Activated CD4-positive, CD25-positive, alpha-beta regulatory T cell (primary cell): ENCODE data around the gene KLF3.

Experiments used
- DNase-seq, 4 experiments: peaks; one replicate each; lab custom pipeline; 2025; lab: John Stamatoyannopoulos, UW

Gene KLF3

DNA sequence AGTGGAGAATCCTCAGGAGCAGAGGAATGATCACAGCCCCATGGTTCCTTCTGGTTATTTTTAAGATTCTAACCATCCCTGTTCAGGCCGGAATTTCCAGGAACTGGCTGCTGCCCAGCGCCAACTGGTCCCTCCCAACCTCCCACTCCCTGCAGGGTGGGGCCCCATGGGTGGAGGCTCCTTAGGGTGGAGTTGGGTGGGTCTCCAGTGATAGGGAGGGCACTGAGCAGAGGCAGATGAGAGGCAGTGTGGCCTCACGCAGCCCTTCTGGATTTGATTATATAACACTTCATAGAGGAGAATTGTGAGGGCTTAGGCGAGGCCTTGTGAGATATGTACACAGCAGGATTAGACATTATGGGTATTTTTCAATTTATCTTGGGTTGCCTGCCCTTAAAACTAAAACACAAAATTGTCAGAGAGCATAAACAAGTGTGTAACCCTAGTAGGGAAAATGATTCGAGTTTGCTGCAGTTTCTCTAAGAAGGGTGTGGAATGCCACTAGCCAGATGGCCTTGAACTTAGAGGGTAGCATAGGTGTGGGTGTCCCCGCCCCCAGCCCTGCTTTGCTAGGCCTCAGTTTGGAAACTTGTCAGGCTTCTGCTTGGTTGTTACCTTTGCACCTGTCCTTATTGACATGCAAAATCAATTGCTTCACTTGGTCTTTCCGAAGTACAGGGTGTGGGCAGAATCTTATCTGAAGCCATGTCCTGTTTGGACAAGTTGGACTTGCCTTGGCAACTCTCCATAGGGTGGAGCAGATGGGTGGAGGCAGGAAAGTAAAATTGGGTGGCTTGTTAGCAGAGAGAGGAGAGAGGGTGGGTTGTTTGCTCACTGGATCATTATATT, 9.4 kb downstream of the KLF3 start:
- DNase-seq = no peak

DNA sequence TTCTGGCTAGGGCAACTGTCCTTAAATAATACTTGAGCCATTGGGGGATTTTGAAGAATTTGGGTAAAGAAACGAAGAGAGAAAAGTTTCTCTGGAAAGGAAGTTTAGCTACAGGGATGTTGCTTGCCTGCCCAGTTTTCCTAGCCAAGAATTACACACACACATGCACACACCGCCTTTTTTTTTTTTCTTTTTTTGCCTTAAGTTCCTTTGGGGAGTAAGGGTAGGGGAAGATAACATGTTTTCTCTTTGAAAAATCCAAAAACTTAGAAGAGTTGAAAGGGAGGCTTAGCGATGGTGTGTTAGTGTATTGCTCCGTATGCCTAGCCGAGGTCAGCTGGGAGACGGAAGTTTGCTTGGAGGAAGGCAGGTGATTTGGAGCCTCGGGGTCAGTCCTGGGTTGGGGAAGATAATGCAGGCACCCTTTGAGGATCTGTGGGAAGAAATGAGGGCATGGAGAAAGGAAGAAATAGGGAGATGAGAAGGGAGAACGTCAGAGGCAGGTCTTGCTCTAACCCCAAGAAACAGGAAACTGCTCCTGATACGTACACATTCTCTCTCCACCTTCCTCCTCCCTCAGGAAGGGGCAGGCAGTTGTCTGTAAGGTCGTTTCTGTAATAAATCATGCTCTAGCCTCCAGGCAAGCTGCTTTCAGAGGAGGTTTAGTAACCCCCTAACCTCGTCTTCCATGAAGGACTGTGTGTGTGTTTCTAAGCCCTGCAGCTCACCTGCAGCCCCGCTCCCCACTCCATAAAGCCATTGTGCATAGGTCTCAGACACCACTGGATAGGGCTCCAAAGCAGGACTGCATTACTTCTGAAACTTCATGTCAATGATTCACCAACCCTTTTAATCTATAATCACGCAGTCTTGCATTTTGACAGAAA, 10.5 kb downstream of the KLF3 start:
- no peak for DNase-seq

DNA sequence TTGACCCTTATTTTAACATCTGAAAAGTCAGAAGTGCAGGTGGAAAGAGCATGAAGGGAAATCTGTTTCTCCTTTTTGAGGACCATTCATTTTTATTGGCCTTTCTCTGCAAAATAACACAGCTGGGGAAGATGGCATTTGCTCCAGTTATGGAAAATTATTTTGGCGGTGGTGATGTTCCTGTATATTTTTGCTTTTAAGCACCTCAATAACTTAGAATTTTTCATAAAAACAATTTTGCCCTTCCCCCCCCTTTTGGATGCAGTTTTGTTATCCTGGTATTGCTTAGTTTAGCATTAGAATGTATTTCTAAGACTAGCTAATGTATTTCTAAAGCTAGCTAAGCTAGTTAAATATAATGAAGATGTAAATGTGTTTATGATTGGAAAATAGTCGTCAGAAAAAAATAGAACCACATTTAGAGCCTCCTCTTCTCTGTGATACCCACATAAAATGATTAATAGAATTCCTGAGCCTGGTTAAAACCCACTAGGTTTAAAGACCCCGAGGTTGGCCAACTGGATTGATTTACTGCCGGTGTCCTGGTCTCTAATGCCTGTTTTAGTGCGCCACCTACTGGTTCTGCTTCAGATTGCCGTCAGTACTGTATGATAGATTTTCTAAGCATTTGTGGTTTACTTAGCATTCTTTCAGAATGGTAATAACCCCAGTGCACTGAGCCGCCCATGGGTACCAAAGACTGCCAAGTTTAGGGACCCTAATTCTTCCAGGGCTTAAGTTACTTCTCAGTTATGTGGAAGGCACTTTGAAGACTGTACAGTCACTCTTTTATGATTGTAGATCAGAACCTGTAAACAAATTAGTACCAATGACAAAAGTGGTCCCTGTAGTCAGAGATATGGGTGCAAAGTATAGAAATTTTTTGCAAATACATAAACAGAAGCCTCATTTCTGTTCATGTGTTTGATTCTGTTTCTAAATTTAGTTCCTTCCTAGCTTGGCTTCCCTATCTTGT, 11.4 kb downstream of the KLF3 start:
- DNase-seq = peak; percentile 59 to 82 (median 63)

DNA sequence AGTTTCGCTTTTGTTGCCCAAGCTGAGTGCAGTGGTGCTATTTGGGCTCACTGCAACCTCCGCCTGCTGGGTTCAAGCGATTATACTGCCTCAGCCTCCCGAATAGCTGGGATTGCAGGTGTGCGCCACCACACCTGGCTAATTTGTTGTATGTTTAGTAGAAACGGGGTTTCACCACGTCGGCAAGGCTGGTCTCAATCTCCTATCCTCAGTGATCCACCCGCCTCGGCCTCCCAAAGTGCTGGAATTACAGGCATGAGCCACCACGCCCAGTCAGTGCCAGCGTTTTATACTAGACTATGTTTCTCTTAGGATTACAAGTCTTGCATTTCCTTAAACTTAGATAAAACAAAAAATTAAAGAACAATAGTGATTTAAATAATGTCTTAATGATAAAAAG, 13.0 kb downstream of the KLF3 start:
- no peak for DNase-seq

DNA sequence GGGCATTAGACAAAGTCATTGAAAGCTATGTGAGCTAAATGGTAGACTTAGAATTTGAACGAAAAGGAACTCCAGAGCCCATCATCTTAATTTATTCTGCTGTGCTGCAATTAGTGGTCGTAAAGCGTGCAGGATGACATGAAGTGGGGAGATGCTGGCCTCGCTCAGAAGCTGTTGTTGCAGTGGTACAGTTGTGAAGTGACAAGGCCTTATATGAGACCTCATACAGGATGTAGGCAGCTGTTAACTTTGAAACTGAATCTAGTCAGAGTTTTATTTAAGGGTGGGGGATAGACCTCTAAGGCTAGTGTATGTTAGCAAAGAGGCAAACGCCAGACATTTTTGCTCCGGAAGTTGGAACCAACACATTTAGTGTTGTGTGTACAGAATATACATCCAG, 13.4 kb downstream of the KLF3 start:
- no peak for DNase-seq

DNA sequence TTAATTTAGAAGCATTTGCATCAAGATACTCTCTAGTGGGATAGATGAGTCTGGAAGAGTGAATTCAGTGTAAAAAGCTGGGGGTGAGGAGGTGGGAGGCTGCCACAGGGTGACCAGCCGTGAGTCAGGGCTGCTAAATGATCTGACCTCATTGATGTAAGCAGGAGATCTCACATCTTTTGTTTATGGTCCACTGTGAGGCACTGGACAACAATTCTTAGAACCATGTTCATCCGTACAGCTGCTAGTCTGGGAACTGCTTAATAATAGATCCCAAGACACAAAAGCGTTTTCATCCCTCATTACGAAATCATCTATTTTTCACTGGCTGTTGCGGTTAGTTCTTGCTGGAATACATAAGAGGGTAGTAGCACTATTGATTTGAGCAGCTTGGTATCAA, 14.1 kb downstream of the KLF3 start:
- DNase-seq = no peak

DNA sequence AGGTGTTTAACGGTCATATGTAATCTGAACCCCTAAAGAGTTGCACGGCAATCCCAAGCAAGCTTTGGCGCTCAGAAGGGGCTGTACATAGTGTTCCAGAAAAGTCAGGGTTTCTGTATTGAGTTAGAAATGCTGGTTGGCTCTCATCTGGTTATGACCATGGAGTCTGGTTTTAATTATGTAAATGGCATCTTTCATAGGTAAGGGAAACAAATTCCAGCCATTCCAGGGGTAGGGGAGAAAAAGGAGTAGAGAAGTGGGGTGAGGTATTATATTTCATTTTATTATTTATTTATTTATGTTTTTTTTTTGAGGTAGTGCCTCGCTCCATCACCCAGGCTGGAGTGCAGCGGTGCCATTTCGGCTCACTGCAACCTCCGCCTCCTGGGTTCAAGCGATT, 15.9 kb downstream of the KLF3 start:
- DNase-seq = no peak

DNA sequence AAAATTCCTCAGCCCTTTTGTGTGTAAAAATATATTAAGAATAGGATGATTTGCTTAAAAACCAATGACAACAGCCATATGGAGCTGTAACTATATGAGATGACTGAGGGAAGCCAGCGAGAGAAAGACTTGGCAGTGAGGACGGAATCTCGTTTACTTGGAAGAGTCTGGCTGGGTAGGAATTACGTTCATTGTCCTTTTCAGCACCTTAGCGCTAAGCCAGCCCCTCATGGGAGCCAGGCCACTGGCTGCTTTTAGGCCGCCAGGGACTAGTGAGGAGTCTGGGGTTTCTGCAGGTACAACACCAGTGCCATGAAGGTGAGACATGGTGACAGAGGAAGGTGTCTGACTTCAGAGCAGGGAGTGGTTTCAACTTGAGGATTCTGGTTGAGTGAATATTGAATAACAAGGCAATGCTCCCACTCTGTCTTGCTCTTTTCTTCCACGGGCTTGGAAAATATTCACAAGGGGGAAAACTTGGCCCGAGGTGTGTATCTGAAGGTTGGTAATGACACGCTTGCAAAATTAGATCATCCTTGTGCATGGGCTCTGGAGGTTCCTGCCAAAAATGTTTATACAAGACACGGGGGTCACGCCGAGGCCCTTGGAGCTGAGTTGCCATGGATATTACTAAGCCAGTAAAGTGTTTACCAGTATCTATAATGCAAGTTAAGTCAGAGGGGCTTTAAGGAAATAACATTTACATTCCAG, 17.4 kb downstream of the KLF3 start:
- no peak for DNase-seq

DNA sequence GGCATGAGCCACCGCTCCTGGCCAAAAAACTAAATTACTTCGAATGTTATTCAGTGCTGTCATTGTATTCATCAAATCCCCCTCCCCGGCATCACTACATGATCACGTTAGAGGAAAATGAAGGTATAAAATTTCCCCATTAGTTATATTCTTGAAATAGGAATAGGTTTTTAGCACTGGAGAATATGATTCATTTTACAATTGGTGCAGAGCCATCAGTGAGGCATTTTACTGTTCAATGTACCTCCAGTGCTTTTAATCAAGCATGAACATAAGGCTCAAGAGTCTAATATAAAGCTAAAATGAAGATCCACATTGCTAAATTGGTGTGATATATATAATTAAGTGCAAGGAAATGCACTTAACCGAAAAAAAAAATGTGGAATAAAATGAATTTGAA, 18.3 kb downstream of the KLF3 start:
- no peak for DNase-seq

DNA sequence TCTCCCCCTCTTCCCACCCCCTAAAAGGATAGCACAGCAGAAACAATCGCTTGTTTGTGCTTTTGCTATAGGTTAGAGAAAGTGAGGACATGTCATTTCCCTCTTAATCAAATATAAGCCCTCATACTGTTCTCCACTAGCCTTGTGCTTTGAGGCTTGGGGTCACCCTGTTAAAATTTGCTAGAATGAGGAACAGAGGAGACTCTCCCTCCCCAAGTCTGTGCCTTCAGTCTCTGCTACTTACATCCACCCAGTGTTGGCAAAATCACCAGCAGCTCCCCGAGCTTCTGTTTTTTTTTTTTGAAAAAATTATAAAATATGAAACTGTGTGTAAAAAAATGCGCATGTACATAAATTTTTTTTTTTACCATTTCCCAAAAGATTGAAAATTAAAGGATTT, 19.3 kb downstream of the KLF3 start:
- no peak for DNase-seq

DNA sequence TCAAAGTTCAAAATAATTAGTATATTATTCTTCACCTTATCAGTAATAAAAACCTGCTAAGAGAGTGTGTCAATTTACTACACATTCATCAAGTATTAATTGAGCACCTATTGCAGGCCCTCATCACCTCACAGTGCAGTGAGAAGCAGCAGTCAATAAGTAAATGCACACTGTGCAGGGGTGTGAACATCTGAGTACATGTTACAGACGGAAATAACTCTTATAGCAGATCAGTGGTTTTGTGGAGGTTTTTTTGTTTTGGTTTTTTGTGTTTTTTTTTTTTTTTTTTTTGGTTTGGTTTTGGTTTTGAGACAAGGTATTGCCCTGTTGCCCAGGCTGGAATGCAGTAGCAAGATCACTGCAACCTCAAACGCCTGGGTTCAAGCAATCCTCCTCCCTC, 20.3 kb downstream of the KLF3 start:
- DNase-seq = no peak

DNA sequence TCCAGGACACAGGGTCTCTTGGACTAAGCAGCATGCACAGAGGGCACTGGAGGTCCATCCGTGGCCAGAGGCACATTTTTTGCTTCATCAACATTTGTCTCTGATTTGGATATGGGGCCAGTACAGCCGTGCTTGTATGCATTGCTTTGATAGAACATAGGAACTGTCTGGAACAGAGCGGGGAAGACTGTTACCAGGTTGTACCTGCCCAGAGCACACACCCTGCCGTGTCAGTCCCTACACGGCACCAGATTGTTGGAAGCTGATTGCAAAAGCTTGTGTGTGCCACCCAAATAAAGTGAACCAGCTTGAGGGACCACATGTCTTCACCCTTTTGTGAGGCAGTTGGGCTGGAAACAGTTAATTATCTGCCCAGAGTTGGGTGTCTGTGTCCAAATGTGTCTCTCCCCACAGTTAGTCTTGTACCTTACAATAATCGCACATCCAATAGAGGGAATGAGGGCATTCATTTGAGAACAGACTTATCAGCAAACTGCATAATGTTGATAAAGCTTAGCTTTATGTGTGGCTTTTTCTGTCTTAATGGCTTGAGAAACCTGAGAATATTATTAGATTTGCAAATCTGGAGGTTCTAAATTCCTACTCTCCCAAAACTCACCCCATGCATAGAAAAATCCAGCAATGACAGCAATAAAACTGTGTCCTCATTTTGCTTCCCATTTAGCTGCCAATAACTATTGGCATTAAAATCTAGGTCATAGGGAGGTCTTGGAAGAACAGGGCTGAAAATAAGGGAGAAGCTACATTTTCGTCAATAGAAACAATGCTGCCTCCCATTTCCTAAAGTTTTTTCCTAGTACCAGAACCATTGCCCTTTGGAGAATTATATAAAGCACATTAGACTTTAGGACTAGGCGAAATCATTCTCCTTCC, 21.2 kb downstream of the KLF3 start:
- no peak for DNase-seq

DNA sequence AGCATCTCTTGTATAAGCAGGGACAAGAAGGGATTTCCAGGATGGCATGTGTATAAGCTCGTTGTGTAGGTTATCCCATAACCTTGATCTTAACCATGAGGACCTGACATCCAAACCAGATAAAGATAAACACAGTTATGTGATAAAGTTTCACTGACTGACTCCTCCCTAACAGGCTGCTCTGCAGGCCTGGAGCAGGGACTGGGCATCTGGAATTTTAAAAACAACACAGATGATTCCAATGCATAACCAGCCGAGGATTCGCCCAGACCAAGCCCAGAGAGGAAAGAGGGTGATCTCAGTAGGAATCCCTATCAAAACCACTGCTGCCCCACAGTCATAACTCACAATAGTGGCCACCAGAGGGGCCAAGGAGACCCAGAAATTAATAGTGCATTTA, 22.7 kb downstream of the KLF3 start:
- no peak for DNase-seq

DNA sequence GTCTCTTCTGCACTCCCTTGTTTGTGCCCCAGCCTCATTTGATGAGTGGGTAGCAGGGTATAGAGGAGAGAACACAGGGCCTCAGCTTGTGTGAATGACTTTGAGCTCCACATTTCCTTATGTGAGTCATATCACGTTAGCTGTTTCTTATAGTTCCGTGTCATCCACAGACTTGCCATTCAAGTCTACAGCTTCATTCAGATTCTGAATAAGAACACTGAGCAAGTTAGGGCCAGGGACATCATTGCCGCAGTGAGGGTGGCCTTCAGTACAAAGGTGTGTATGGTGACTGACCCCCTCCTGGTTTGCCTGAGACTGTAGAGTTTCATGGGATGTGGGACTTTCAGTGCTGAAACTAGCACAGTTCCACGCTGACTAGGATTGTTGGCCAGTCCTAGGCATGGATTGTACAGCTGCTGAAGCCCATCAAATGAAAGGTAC, 23.6 kb downstream of the KLF3 start:
- no peak for DNase-seq

DNA sequence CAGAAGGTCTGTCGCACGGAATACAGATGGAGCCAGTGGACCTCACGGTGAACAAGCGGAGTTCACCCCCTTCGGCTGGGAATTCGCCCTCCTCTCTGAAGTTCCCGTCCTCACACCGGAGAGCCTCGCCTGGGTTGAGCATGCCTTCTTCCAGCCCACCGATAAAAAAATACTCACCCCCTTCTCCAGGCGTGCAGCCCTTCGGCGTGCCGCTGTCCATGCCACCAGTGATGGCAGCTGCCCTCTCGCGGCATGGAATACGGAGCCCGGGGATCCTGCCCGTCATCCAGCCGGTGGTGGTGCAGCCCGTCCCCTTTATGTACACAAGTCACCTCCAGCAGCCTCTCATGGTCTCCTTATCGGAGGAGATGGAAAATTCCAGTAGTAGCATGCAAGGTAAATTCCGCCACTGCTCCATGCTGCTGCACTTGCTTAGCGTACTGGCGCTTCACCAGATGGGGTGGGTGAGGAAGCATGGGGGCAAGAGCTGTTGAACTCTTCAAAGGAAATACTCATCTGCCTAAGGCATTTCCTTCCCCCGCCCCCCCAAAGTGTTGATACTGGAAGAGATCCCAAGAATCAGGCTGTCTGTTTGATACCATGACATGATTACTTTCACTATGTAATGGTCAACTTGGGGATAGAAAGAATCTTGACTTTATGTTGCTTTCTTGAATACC, 24.8 kb downstream of the KLF3 start:
- no peak for DNase-seq

DNA sequence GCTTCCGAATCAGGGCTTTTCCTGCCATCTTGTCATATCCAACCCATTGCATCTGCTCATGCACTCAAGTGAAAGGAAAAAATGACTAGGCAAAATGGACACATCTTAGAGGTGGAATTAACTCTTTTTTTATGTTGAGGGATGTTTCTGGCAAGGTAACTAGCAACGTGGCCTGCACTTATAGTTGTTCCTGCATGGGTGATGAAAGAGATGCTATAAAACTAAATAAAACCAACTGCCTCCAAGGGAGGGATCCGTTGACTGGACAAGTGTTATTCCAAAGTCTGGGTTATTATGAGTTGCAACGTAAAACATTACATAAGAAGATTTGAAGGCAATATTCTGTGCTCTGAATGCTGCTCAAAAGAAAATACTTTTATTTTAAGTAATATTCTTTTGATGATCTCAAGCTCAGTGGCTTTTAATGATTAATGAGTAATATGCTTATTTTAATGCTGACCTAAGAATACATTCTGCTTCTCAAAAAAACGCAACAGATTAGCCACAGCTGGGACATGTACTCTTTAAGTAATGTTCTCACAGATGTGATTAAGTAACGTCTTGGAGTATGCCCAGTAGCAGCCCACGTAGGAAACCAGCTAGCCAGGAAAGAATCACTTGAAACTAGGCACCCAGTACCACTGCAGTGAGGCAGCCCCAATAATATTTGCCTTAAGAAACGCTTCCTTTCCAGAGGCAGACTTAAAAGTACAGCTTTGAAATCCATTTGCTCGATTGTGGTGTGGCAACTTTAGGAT, 27.4 kb downstream of the KLF3 start:
- DNase-seq = no peak

DNA sequence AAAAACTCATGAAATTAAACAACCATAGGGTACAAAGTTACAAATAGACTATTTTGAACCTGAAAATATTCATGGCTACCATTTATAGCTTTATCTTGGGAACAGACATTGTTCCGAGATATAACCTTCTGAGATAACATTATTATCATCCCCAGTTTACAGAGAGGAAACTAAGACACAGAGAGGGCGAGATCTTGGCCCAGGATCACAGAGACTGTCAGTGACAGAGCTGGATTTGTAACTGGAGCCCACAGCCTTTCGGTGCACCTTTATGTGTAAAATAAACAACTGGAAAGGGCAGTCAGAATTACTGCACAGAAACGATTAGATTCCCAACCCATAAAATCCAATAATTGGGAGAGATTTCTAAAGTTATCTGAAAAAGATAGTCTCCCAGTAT, 28.4 kb downstream of the KLF3 start:
- no peak for DNase-seq

DNA sequence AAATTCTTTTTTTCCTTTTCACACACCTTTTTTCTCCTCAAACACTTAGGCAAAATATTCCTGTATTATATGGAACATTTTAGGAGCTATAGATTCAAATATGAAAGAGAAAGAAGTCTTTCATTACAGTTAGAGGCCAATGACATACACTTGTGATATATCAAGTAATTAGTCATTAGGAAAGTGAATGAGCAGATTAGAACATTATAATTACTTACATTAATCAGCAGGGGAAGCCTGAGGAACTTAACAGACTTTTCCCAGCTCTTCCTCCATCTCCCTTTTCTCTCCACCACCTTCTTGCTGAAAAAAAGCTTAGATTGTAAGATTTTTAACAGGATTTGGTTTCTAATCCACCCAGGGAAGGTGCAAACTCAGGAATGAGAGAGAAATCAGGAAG, 29.6 kb downstream of the KLF3 start:
- DNase-seq = no peak

DNA sequence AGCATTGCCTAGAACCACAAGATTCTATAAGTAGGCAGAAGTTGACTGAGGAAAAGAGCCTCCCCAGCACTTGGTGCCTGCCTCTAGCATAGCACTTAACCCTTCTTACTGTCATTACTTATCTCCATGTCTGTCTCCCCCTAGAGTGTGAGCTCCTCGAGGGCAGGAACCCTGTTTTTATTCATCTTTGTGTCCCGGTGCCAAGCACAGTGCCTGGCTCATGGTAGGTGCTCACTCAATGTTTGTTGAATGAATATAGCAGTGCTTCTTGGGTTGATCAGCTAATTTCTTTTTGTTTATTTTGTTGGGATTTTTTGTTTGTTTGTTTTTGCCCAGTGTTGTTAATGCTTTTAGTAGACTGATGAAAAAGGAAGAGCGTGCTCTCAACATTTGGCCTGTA, 30.3 kb downstream of the KLF3 start:
- DNase-seq = no peak
